HCT116 (cell line): ENCODE measurements around the gene ACTL10. TPM values are rescaled to one million over a fixed set of nuclear protein-coding genes. Genes with fewer than 3 reads are reported as not detected.

Source experiments
- ATAC-seq: fragments of 200-7000 bp; cut with Tn5 transposase; 2 replicates; pipeline ENCODE4 v1.9.1; 2020; ENCODE audit warnings: mild to moderate bottlenecking, moderate library complexity
- BruUV-seq: library from RNA; stranded (reverse); fragments of 400-500 nt; replicated peaks from 2 replicates; lab custom pipeline; 2021; lab: Mats Ljungman, UMichigan
- CTCF ChIA-PET: fragments of 300-600 bp; sonication (Branson Sonifier 250); formaldehyde crosslinking; loops from one replicate; lab custom pipeline; 2021; ENCODE audit warnings: antibody characterized with exemption; lab: Charles Lee
- POLR2A ChIA-PET: fragments of 300-600, 350-600 bp; sonication (Branson Sonifier 250); formaldehyde crosslinking; loops from one replicate; lab custom pipeline; 2021; ENCODE audit warnings: antibody characterized with exemption; lab: Charles Lee
- RAD21 ChIA-PET, 2 experiments: fragments of 300-600 bp; sonication (Branson Sonifier 250); formaldehyde crosslinking; loops; one replicate each; lab custom pipeline; 2023; ENCODE audit warnings: low total read pairs in 2 of 2; ENCODE audit not compliant: uncharacterized antibody in 2 of 2, unreplicated experiment in 2 of 2, low non-redundant PET in 1 of 2; lab: Charles Lee
- DNase-seq: peaks from one replicate; pipeline ENCODE4 v3.0.0-alpha.2; 2010; ENCODE audit warnings: low read depth, low spot score
- H2AFZ ChIP-seq: fragments of 200-600 bp; shearing (Covaris generic), sonication (generic); 2 replicates; pipeline ENCODE4 v1.6.1; 2017; ENCODE audit warnings: low read depth, mixed run types, mixed read lengths, antibody characterized with exemption, low read length; ENCODE audit not compliant: poor library complexity, severe bottlenecking
- H3K27ac ChIP-seq: 2 replicates; pipeline ENCODE4 v1.5.1; 2012; ENCODE audit warnings: low read depth, low read length
- H3K27me3 ChIP-seq: fragments of 200-600 bp; sonication (generic); 2 replicates; pipeline ENCODE4 v1.6.1; 2016; ENCODE audit warnings: mixed run types, low read length, mixed read lengths; ENCODE audit not compliant: insufficient read depth
- H3K36me3 ChIP-seq, 2 experiments: fragments of 200-500 bp in 1 of 2; fragments of 200-600 bp in 1 of 2; sonication (Bioruptor generic) in 1 of 2; sonication (generic) in 1 of 2; 2 replicates each; pipeline versions ENCODE4 v1.5.1 to v1.6.1; 2014 to 2016; ENCODE audit warnings: low read length in 2 of 2, inconsistent platforms in 1 of 2, mixed read lengths in 1 of 2, mixed run types in 1 of 2; ENCODE audit not compliant: insufficient read depth in 2 of 2, control insufficient read depth in 1 of 2
- H3K4me1 ChIP-seq, 2 experiments: fragments of 200-600 bp in 1 of 2; sonication (generic) in 1 of 2; 2 replicates each; pipeline versions ENCODE4 v1.5.1 to v1.6.1; 2012 to 2017; ENCODE audit warnings: low read length in 2 of 2, inconsistent platforms in 1 of 2, mild to moderate bottlenecking in 1 of 2, mixed read lengths in 1 of 2, mixed run types in 1 of 2, moderate library complexity in 1 of 2; ENCODE audit not compliant: insufficient read depth in 2 of 2, control insufficient read depth in 1 of 2
- H3K4me2 ChIP-seq: fragments of 200-600 bp; sonication (generic); 2 replicates; pipeline ENCODE4 v1.6.1; 2017; ENCODE audit warnings: mixed run types, low read length, mixed read lengths
- H3K4me3 ChIP-seq, 2 experiments: fragments of 200-600 bp in 1 of 2; sonication (generic) in 1 of 2; replicated peaks in 1 of 2; 2 replicates each; pipeline ENCODE4 v1.5.1; 2011 to 2016; ENCODE audit warnings: low read length in 2 of 2, control low read depth in 1 of 2, low read depth in 1 of 2, mild to moderate bottlenecking in 1 of 2, mixed read lengths in 1 of 2, mixed run types in 1 of 2
- H3K79me2 ChIP-seq: fragments of 200-600 bp; sonication (generic); 2 replicates; pipeline ENCODE4 v1.6.1; 2017; ENCODE audit warnings: mild to moderate bottlenecking, mixed run types, low read length, moderate library complexity, mixed read lengths; ENCODE audit not compliant: insufficient read depth
- H3K9ac ChIP-seq: fragments of 200-600 bp; sonication (generic); 2 replicates; pipeline ENCODE4 v1.6.1; 2016; ENCODE audit warnings: low read length, mixed read lengths
- H3K9me2 ChIP-seq: fragments of 200-600 bp; sonication (generic), shearing (Covaris generic); 2 replicates; pipeline ENCODE4 v1.6.1; 2017; ENCODE audit warnings: mixed run types, mild to moderate bottlenecking, moderate library complexity; ENCODE audit not compliant: insufficient read depth
- H3K9me3 ChIP-seq, 2 experiments: fragments of 200-500 bp in 1 of 2; fragments of 200-600 bp in 1 of 2; sonication (Bioruptor generic) in 1 of 2; sonication (generic) in 1 of 2; 2 replicates each; pipeline ENCODE4 v1.6.1; 2014 to 2017; ENCODE audit warnings: low read length in 2 of 2, mixed read lengths in 2 of 2, inconsistent platforms in 1 of 2, low read depth in 1 of 2, mild to moderate bottlenecking in 1 of 2, mixed run types in 1 of 2, moderate library complexity in 1 of 2; ENCODE audit not compliant: control insufficient read depth in 1 of 2, insufficient read depth in 1 of 2
- H4K20me1 ChIP-seq: fragments of 200-600 bp; sonication (generic), shearing (Covaris generic); 2 replicates; pipeline ENCODE4 v1.6.1; 2017; ENCODE audit warnings: mixed run types, mild to moderate bottlenecking, moderate library complexity; ENCODE audit not compliant: insufficient read depth
- CBX3 ChIP-seq: IDR thresholded peaks from 2 replicates; pipeline ENCODE4 v1.6.1; 2012; ENCODE audit warnings: low read depth
- POLR2A ChIP-seq: IDR thresholded peaks from 2 replicates; pipeline ENCODE4 v1.7.0; 2011; ENCODE audit warnings: borderline replicate concordance; ENCODE audit not compliant: insufficient read depth, insufficient read length; ENCODE audit errors: extremely low read depth
- YY1 ChIP-seq: IDR thresholded peaks from 2 replicates; pipeline ENCODE4 v1.6.1; 2011; ENCODE audit warnings: low read length, low read depth, moderate library complexity, mild to moderate bottlenecking; ENCODE audit not compliant: insufficient replicate concordance; ENCODE audit errors: extremely low read depth
- ZNF274 ChIP-seq: fragments of 200-500 bp; sonication (Bioruptor generic); IDR thresholded peaks from 2 replicates; pipeline ENCODE4 v1.6.1; 2014; ENCODE audit warnings: mild to moderate bottlenecking, low read depth, low read length, inconsistent platforms
- intact Hi-C: fragments of 100-400 bp; cut with micrococcal nuclease; formaldehyde crosslinking; loops from 2 replicates; pipeline ENCODE4 v1.10.0; 2022
- total RNA-seq: library from RNA; stranded (reverse); gene quantifications from one replicate; pipeline ENCODE4 v1.2.1, GENCODE V29; 2021; ENCODE audit not compliant: unreplicated experiment
- TF ChIP-seq, protein P1 (sequence below), 3 experiments: fragments of 200-600 bp in 1 of 3; sonication (generic) in 1 of 3; IDR thresholded peaks in 2 of 3; conservative IDR thresholded peaks in 1 of 3; 2 replicates each; pipeline ENCODE4 v1.5.1; 2012 to 2017; ENCODE audit warnings: low read depth in 2 of 3, low read length in 2 of 3, antibody characterized with exemption in 1 of 3, borderline replicate concordance in 1 of 3, control low read depth in 1 of 3, mild to moderate bottlenecking in 1 of 3, mixed read lengths in 1 of 3, mixed run types in 1 of 3, moderate library complexity in 1 of 3; ENCODE audit not compliant: insufficient read depth in 1 of 3

ACTL10 gene
- total RNA-seq, 1 experiment from 2014 or later, result 0.22 TPM

DNA sequence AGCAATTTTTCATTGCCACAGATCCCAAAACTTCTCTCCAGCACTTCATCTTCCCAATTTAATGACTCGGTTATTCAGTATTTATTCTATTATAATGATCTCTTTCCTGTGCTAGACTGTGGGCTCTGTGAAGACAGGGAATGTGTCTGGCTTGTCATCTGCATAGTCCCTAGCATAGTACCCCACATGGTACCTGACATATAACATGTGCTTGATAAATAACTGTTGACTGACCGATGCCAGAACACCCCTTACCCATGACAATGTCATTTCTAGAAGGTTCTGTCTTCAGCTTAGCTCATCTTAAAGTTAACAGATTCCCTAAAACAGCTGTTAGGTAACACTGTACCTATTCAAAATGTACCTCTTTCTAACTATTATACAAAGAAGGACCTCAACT, 49.8 kb downstream of the ACTL10 start:
- Histone ChIP-seq H3K9me2 (no peaks in the 10 kb centered on the region), H3K9me3 (no peaks in the 10 kb centered on the region), H3K4me3 (no peak overlapping the region), H3K9ac (no peak overlapping the region), H3K4me1 (peaks cover 5 to 21% of the 10 kb centered on the region in 2 experiments; a peak in 3 of 4 replicates), H3K27me3 (no peaks in the 10 kb centered on the region), H3K36me3 (no peaks in the 10 kb centered on the region), H4K20me1 (no peaks in the 10 kb centered on the region), H3K27ac (no peak overlapping the region), H2AFZ (no peak overlapping the region), H3K79me2 (no peaks in the 10 kb centered on the region), H3K4me2 (no peak overlapping the region)
- ChIA-PET RAD21 (no interaction called here), POLR2A (no interaction called here), CTCF (no interaction called here)
- DNase-seq (no peak), ATAC-seq (no peak)
- TF ChIP-seq POLR2A, result no peak
- TF ChIP-seq YY1, result no peak
- TF ChIP-seq ZNF274, result no peak
- TF ChIP-seq CBX3, result no peak
- TF ChIP-seq, protein P1, sequence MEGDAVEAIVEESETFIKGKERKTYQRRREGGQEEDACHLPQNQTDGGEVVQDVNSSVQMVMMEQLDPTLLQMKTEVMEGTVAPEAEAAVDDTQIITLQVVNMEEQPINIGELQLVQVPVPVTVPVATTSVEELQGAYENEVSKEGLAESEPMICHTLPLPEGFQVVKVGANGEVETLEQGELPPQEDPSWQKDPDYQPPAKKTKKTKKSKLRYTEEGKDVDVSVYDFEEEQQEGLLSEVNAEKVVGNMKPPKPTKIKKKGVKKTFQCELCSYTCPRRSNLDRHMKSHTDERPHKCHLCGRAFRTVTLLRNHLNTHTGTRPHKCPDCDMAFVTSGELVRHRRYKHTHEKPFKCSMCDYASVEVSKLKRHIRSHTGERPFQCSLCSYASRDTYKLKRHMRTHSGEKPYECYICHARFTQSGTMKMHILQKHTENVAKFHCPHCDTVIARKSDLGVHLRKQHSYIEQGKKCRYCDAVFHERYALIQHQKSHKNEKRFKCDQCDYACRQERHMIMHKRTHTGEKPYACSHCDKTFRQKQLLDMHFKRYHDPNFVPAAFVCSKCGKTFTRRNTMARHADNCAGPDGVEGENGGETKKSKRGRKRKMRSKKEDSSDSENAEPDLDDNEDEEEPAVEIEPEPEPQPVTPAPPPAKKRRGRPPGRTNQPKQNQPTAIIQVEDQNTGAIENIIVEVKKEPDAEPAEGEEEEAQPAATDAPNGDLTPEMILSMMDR (IDR thresholded peaks at IDR 0.05 in 2 of 3, conservative IDR thresholded peaks at IDR 0.05 in 1 of 3; ENCODE audit: borderline replicate concordance in 1 of 3, insufficient read depth in 1 of 3, low read depth in 2 of 3, low read length in 2 of 3), result no peak
- BruUV-seq, result no TSS peak
- intact Hi-C loops, result no loop called here

Other genes with a start within 250 kb of the ACTL10 start
- gene SNTA1, start 223.2 kb upstream of the ACTL10 start, total RNA-seq, result 14.6 TPM
- 8.0 TPM for gene CBFA2T2, start 176.8 kb upstream of the ACTL10 start, total RNA-seq
- gene C20orf144, start 4.6 kb upstream of the ACTL10 start, total RNA-seq, result 0.37 TPM
- 48.1 TPM for gene NECAB3, start 7.5 kb downstream of the ACTL10 start, total RNA-seq
- gene E2F1, start 19.4 kb downstream of the ACTL10 start, total RNA-seq, result 30.9 TPM
- 9.6 TPM for gene PXMP4, start 53.4 kb downstream of the ACTL10 start, total RNA-seq
- gene ZNF341, start 65.1 kb downstream of the ACTL10 start, total RNA-seq, result 4.9 TPM
- gene CHMP4B, start 144.4 kb downstream of the ACTL10 start, total RNA-seq, result 56.9 TPM